ENCODE results near the gene SELENOO.

Gene SELENOO

GRCh38 chr22:50192436-50193204, 8.2 kb upstream of the SELENOO start:
- no CpG with 5 or more reads among the region's 25 CpGs for WGBS, 2 donors (ENCODE audit: extremely low coverage in 2 of 2, insufficient read length in 2 of 2, insufficient replicate concordance in 1 of 2)
- no peak overlapping the region for H2BK5ac ChIP-seq (ENCODE audit: low read length)
- peak overlapping the region; percentile 89 for H3K23ac ChIP-seq (ENCODE audit: low read depth, low read length, poor library complexity)
- H2AFZ ChIP-seq (ENCODE audit: low read length) = no peak overlapping the region
- no peak overlapping the region for H3K18ac ChIP-seq (ENCODE audit: low read length)
- H4K91ac ChIP-seq (ENCODE audit: low read depth, low read length, poor library complexity) = no peak overlapping the region
- H2BK15ac ChIP-seq (ENCODE audit: low read length) = no peak overlapping the region
- no peak overlapping the region for H3K4me2 ChIP-seq (ENCODE audit: insufficient read depth, low read length, poor library complexity, severe bottlenecking)
- peak overlapping the region; percentile 38 for H3K14ac ChIP-seq (ENCODE audit: low read length)
- H3K9me3 ChIP-seq (replicated peaks in 1 of 2; ENCODE audit: control insufficient read depth in 2 of 2, insufficient read depth in 1 of 2, low read depth in 1 of 2, low read length in 2 of 2) = peaks cover 0 to 2% of the 10 kb centered on the region in 2 donors
- DNase-seq (ENCODE audit: low spot score) = no peak
- H4K8ac ChIP-seq (ENCODE audit: low read depth, low read length) = peak overlapping the region; percentile 30
- H3K4ac ChIP-seq (ENCODE audit: low read length) = no peak overlapping the region
- H3K36me3 ChIP-seq (replicated peaks in 1 of 2; ENCODE audit: control insufficient read depth in 2 of 2, insufficient read depth in 2 of 2, low read length in 2 of 2) = peaks cover 16 to 34% of the 10 kb centered on the region in 2 donors
- no peak overlapping the region for H3K27ac ChIP-seq (replicated peaks; ENCODE audit: low read length)
- H3K27me3 ChIP-seq (ENCODE audit: control insufficient read depth in 3 of 3, insufficient read depth in 3 of 3, low read depth in 1 of 3, low read length in 3 of 3) = no peaks in the 10 kb centered on the region
- peaks cover 0 to 4% of the 10 kb centered on the region in 2 donors for H3K4me1 ChIP-seq (ENCODE audit: control insufficient read depth in 2 of 2, insufficient read depth in 1 of 2, low read depth in 1 of 2, low read length in 2 of 2)
- H3K79me1 ChIP-seq (ENCODE audit: low read depth, low read length) = peaks cover 13% of the 10 kb centered on the region
- H2AK5ac ChIP-seq (ENCODE audit: low read depth, low read length) = peak overlapping the region; percentile 46
- no peak overlapping the region for H2BK12ac ChIP-seq (ENCODE audit: low read length)
- H3K9ac ChIP-seq (ENCODE audit: low read depth, low read length, poor library complexity) = no peak overlapping the region
- no peak overlapping the region for H2BK120ac ChIP-seq (ENCODE audit: low read depth, low read length)
- H3K4me3 ChIP-seq (ENCODE audit: low read length in 2 of 2) = no peak overlapping the region

GRCh38 chr22:50193621-50194020, 7.2 kb upstream of the SELENOO start:
- peaks cover 16% of the 10 kb centered on the region for H3K79me1 ChIP-seq (ENCODE audit: low read depth, low read length)
- H3K4me1 ChIP-seq (ENCODE audit: control insufficient read depth in 2 of 2, insufficient read depth in 1 of 2, low read depth in 1 of 2, low read length in 2 of 2) = peaks cover 0 to 4% of the 10 kb centered on the region in 2 donors
- H2BK120ac ChIP-seq (ENCODE audit: low read depth, low read length) = no peak overlapping the region
- peak overlapping the region; percentile 41 for H2BK12ac ChIP-seq (ENCODE audit: low read length)
- H4K8ac ChIP-seq (ENCODE audit: low read depth, low read length) = no peak overlapping the region
- no peak overlapping the region for H3K4me3 ChIP-seq (ENCODE audit: low read length in 2 of 2)
- peak overlapping the region; percentile 89 for H3K23ac ChIP-seq (ENCODE audit: low read depth, low read length, poor library complexity)
- no peak overlapping the region for H2AK5ac ChIP-seq (ENCODE audit: low read depth, low read length)
- no peak overlapping the region for H3K9ac ChIP-seq (ENCODE audit: low read depth, low read length, poor library complexity)
- DNase-seq (ENCODE audit: low spot score) = no peak
- H2BK5ac ChIP-seq (ENCODE audit: low read length) = no peak overlapping the region
- no peak overlapping the region for H2BK15ac ChIP-seq (ENCODE audit: low read length)
- H3K36me3 ChIP-seq (replicated peaks in 1 of 2; ENCODE audit: control insufficient read depth in 2 of 2, insufficient read depth in 2 of 2, low read length in 2 of 2) = peaks cover 18 to 36% of the 10 kb centered on the region in 2 donors
- no peak overlapping the region for H3K27ac ChIP-seq (replicated peaks; ENCODE audit: low read length)
- H3K9me3 ChIP-seq (replicated peaks in 1 of 2; ENCODE audit: control insufficient read depth in 2 of 2, insufficient read depth in 1 of 2, low read depth in 1 of 2, low read length in 2 of 2) = peaks cover 0 to 2% of the 10 kb centered on the region in 2 donors
- no peak overlapping the region for H3K14ac ChIP-seq (ENCODE audit: low read length)
- H3K27me3 ChIP-seq (ENCODE audit: control insufficient read depth in 3 of 3, insufficient read depth in 3 of 3, low read depth in 1 of 3, low read length in 3 of 3) = no peaks in the 10 kb centered on the region
- no peak overlapping the region for H3K4ac ChIP-seq (ENCODE audit: low read length)
- no peak overlapping the region for H4K91ac ChIP-seq (ENCODE audit: low read depth, low read length, poor library complexity)
- no peak overlapping the region for H2AFZ ChIP-seq (ENCODE audit: low read length)
- no peak overlapping the region for H3K4me2 ChIP-seq (ENCODE audit: insufficient read depth, low read length, poor library complexity, severe bottlenecking)
- no CpG with 5 or more reads among the region's 8 CpGs for WGBS, 2 donors (ENCODE audit: extremely low coverage in 2 of 2, insufficient read length in 2 of 2, insufficient replicate concordance in 1 of 2)
- no peak overlapping the region for H3K18ac ChIP-seq (ENCODE audit: low read length)

GRCh38 chr22:50194037-50194805, 6.6 kb upstream of the SELENOO start:
- Histone ChIP-seq H3K4me3 (ENCODE audit: low read length in 2 of 2) (no peak overlapping the region), H2BK5ac (ENCODE audit: low read length) (peak overlapping the region; percentile 75), H3K23ac (ENCODE audit: low read depth, low read length, poor library complexity) (peak overlapping the region; percentile 91), H3K4me1 (ENCODE audit: control insufficient read depth in 2 of 2, insufficient read depth in 1 of 2, low read depth in 1 of 2, low read length in 2 of 2) (peaks cover 0 to 4% of the 10 kb centered on the region in 2 donors), H3K27me3 (ENCODE audit: control insufficient read depth in 3 of 3, insufficient read depth in 3 of 3, low read depth in 1 of 3, low read length in 3 of 3) (no peaks in the 10 kb centered on the region), H3K4ac (ENCODE audit: low read length) (no peak overlapping the region), H3K14ac (ENCODE audit: low read length) (no peak overlapping the region), H2AK5ac (ENCODE audit: low read depth, low read length) (peak overlapping the region; percentile 28), H3K27ac (replicated peaks; ENCODE audit: low read length) (no peak overlapping the region), H4K8ac (ENCODE audit: low read depth, low read length) (no peak overlapping the region), H2BK15ac (ENCODE audit: low read length) (no peak overlapping the region), H4K91ac (ENCODE audit: low read depth, low read length, poor library complexity) (no peak overlapping the region), H2BK120ac (ENCODE audit: low read depth, low read length) (no peak overlapping the region), H3K18ac (ENCODE audit: low read length) (no peak overlapping the region), H3K36me3 (replicated peaks in 1 of 2; ENCODE audit: control insufficient read depth in 2 of 2, insufficient read depth in 2 of 2, low read length in 2 of 2) (peaks cover 21 to 40% of the 10 kb centered on the region in 2 donors), H2AFZ (ENCODE audit: low read length) (no peak overlapping the region), H3K79me1 (ENCODE audit: low read depth, low read length) (peaks cover 16% of the 10 kb centered on the region), H3K4me2 (ENCODE audit: insufficient read depth, low read length, poor library complexity, severe bottlenecking) (no peak overlapping the region), H3K9me3 (replicated peaks in 1 of 2; ENCODE audit: control insufficient read depth in 2 of 2, insufficient read depth in 1 of 2, low read depth in 1 of 2, low read length in 2 of 2) (peaks cover 0 to 2% of the 10 kb centered on the region in 2 donors), H2BK12ac (ENCODE audit: low read length) (no peak overlapping the region), H3K9ac (ENCODE audit: low read depth, low read length, poor library complexity) (peak overlapping the region; percentile 50)
- no CpG with 5 or more reads among the region's 44 CpGs for WGBS, 2 donors (ENCODE audit: extremely low coverage in 2 of 2, insufficient read length in 2 of 2, insufficient replicate concordance in 1 of 2)
- DNase-seq (ENCODE audit: low spot score) = no peak

GRCh38 chr22:50196256-50196655, 4.6 kb upstream of the SELENOO start:
- no peak overlapping the region for H2AFZ ChIP-seq (ENCODE audit: low read length)
- H3K9me3 ChIP-seq (replicated peaks in 1 of 2; ENCODE audit: control insufficient read depth in 2 of 2, insufficient read depth in 1 of 2, low read depth in 1 of 2, low read length in 2 of 2) = peaks cover 0 to 2% of the 10 kb centered on the region in 2 donors
- peaks cover 22 to 45% of the 10 kb centered on the region in 2 donors for H3K36me3 ChIP-seq (replicated peaks in 1 of 2; ENCODE audit: control insufficient read depth in 2 of 2, insufficient read depth in 2 of 2, low read length in 2 of 2)
- no peak overlapping the region for H4K8ac ChIP-seq (ENCODE audit: low read depth, low read length)
- H3K14ac ChIP-seq (ENCODE audit: low read length) = no peak overlapping the region
- no peak overlapping the region for H3K23ac ChIP-seq (ENCODE audit: low read depth, low read length, poor library complexity)
- peaks cover 10% of the 10 kb centered on the region for H3K79me1 ChIP-seq (ENCODE audit: low read depth, low read length)
- H2BK5ac ChIP-seq (ENCODE audit: low read length) = peak overlapping the region; percentile 66
- H3K4me2 ChIP-seq (ENCODE audit: insufficient read depth, low read length, poor library complexity, severe bottlenecking) = no peak overlapping the region
- no peak overlapping the region for H2BK120ac ChIP-seq (ENCODE audit: low read depth, low read length)
- H3K27me3 ChIP-seq (ENCODE audit: control insufficient read depth in 3 of 3, insufficient read depth in 3 of 3, low read depth in 1 of 3, low read length in 3 of 3) = no peaks in the 10 kb centered on the region
- H3K27ac ChIP-seq (replicated peaks; ENCODE audit: low read length) = no peak overlapping the region
- no peak overlapping the region for H3K9ac ChIP-seq (ENCODE audit: low read depth, low read length, poor library complexity)
- no peak for DNase-seq (ENCODE audit: low spot score)
- no peak overlapping the region for H2BK15ac ChIP-seq (ENCODE audit: low read length)
- no peak overlapping the region for H3K4ac ChIP-seq (ENCODE audit: low read length)
- WGBS, 2 donors (ENCODE audit: extremely low coverage in 2 of 2, insufficient read length in 2 of 2, insufficient replicate concordance in 1 of 2) = no CpG with 5 or more reads among the region's 18 CpGs
- no peak overlapping the region for H2BK12ac ChIP-seq (ENCODE audit: low read length)
- H3K4me3 ChIP-seq (ENCODE audit: low read length in 2 of 2) = no peak overlapping the region
- H3K18ac ChIP-seq (ENCODE audit: low read length) = no peak overlapping the region
- H3K4me1 ChIP-seq (ENCODE audit: control insufficient read depth in 2 of 2, insufficient read depth in 1 of 2, low read depth in 1 of 2, low read length in 2 of 2) = peaks cover 3 to 5% of the 10 kb centered on the region in 2 donors
- H2AK5ac ChIP-seq (ENCODE audit: low read depth, low read length) = no peak overlapping the region
- no peak overlapping the region for H4K91ac ChIP-seq (ENCODE audit: low read depth, low read length, poor library complexity)

Measured in neuronal stem cell (in vitro differentiated cells).